Aorta (tissue), 5 donors: ENCODE measurements around the gene PTPRN2. TPM values are rescaled to one million over a fixed set of nuclear protein-coding genes. Genes with fewer than 3 reads are reported as not detected.

ENCODE experiments used
- ATAC-seq: fragments of 200-7000 bp; cut with Tn5 transposase; one replicate; pipeline ENCODE4 v1.9.1; 2022; ENCODE audit warnings: moderate library complexity; ENCODE audit not compliant: low FRiP score
- DNase-seq, 2 donors: peaks; one replicate each; pipeline ENCODE4 v3.0.0-alpha.2; 2020
- H3K27ac ChIP-seq, 2 donors: one replicate each; pipeline ENCODE4 v1.5.1; 2013; ENCODE audit warnings: low read length in 2 of 2, mild to moderate bottlenecking in 2 of 2, moderate library complexity in 2 of 2, control low read depth in 1 of 2, inconsistent platforms in 1 of 2, low read depth in 1 of 2
- H3K27me3 ChIP-seq, 2 donors: one replicate each; pipeline ENCODE4 v1.6.1; 2013; ENCODE audit warnings: control low read depth in 1 of 2, low read length in 1 of 2, mild to moderate bottlenecking in 1 of 2, moderate library complexity in 1 of 2; ENCODE audit not compliant: insufficient read depth in 2 of 2, control insufficient read depth in 1 of 2
- H3K36me3 ChIP-seq, 2 donors: one replicate each; pipeline ENCODE4 v1.6.1; 2013; ENCODE audit warnings: control low read depth in 1 of 2, low read length in 1 of 2, mild to moderate bottlenecking in 1 of 2; ENCODE audit not compliant: insufficient read depth in 2 of 2, control insufficient read depth in 1 of 2
- H3K4me1 ChIP-seq, 2 donors: one replicate each; pipeline ENCODE4 v1.6.1; 2013; ENCODE audit warnings: low read length in 2 of 2, control low read depth in 1 of 2, mild to moderate bottlenecking in 1 of 2, moderate library complexity in 1 of 2; ENCODE audit not compliant: insufficient read depth in 2 of 2, control insufficient read depth in 1 of 2
- H3K4me3 ChIP-seq, 2 donors: one replicate each; pipeline ENCODE4 v1.5.1; 2013; ENCODE audit warnings: low read length in 2 of 2, control low read depth in 1 of 2, mild to moderate bottlenecking in 1 of 2
- H3K9me3 ChIP-seq: one replicate; pipeline ENCODE4 v1.6.1; 2013; ENCODE audit warnings: mild to moderate bottlenecking, low read length; ENCODE audit not compliant: control insufficient read depth
- WGBS, 2 donors: extraction: QIAGEN DNeasy Blood & Tissue Kit; methylation state at CpG; one replicate each; pipeline ENCODE4 v1.1.7; 2013; 5-methylcytosine and 5-hydroxymethylcytosine counted together
- intact Hi-C, 2 donors: fragments of 100-400 bp; cut with DNase I; formaldehyde crosslinking; loops; one replicate each; pipeline versions ENCODE4 v1.14.2 to v1.15.0; 2022
- polyA plus RNA-seq, 2 donors: library from polyadenylated mRNA; stranded (reverse); fragments of 200-250 nt; gene quantifications; one replicate each; pipeline ENCODE4 v1.2.3, GENCODE V29; 2013
- total RNA-seq, 2 donors: library from RNA; stranded (reverse); fragmentation: NEBNext Ultra II Directional; extraction: Animal tissue kit (Norgen Biotek cat#: 25700); gene quantifications; one replicate each; pipeline ENCODE4 v1.2.1, GENCODE V29; 2021
- donor health status: healthy with polysubstance abuse.
- donor health status: Bipolar disorder and iron deficiency.
- donor health status: DM: no; HTN: no; CAD: no.
- donor health status: DM: no; HTN: no; CAD: no.
- donor health status: DM: yes; HTN: yes; CAD: no.

The PTPRN2 gene
- total and polyA plus RNA-seq, 4 donors, result 0.67 to 3.3 (median 1.4) TPM

- Histone ChIP-seq H3K27ac (no peak overlapping the region), H3K9me3 (peaks cover 8% of the 10 kb centered on the region), H3K4me3 (no peak overlapping the region), H3K4me1 (no peaks in the 10 kb centered on the region), H3K36me3 (no peaks in the 10 kb centered on the region), H3K27me3 (no peaks in the 10 kb centered on the region)
- intact Hi-C loops, result no loop called here
- ATAC-seq (no peak), DNase-seq (no peak)
- WGBS, 2 donors, result 51 to 54% methylated on average over 4 of the region's 4 CpGs
Measured at GRCh38 chr7:158291998-158292397, 295.6 kb downstream of the PTPRN2 start.

DNA sequence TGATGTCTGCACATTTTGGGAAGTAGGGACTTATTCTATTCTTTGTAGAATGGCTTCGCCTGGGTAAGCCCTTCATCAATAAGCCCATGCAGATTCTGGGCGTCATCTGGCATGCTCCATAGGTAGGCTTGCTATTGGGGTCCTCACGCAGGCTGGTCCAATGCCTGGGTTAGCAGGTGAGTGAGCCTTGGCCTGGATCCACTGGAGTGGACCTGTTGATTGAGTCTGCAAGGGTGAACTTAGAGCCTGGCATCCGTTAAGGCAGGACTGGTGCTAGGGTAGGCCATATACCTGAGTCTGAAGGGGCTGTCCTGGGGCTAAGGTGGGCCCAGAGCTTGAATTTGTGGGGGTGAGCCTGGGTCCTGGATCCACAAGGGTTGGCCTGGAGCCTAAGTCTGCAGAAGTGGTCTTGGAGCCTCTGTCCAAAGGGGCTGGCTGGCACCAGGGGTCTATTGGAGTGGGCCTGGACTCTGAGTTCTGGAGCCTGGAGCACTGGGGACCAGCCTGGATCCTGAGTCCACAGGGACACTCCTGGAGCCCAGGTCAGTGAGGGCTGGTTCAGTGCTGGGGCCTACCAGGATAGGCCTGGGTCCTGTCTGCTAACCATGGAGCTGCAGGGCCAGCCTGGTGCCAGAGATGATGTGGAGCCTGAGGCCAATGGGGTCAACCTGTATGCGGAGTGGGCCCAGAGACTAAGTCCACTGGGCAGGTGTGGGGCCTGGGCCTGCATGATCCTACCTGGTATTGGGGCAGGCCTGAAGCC lies 297.7 kb downstream of the PTPRN2 start:
- 85 to 86% methylated on average over 5 of the region's 5 CpGs for WGBS, 2 donors
- Histone ChIP-seq H3K9me3 (peaks cover 10% of the 10 kb centered on the region), H3K4me1 (no peaks in the 10 kb centered on the region), H3K27me3 (no peaks in the 10 kb centered on the region), H3K27ac (no peak overlapping the region), H3K4me3 (no peak overlapping the region), H3K36me3 (no peaks in the 10 kb centered on the region)
- intact Hi-C loops, result no loop called here
- ATAC-seq (no peak), DNase-seq (peak in 1 of 2 donors; percentile 48)

DNA sequence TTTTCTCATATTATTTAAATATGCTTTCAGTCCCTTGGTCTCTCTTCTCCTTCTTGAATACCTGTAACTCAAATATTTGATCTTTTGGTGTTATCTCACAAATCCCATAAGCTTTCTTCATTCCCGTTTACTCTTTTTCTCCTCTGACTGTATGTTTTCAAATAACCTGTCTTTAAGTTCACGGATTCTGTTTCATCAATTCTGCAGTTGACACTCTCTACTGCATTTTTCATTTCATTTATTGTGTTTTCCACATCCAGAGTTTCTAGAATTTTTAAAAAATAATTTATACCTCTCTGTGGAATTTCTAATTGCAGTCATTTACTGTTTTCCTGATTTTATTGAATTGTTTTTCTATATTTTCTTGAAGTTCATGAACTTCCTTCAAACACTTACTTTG lies 298.4 kb downstream of the PTPRN2 start:
- no peaks in the 10 kb centered on the region for H3K27me3 ChIP-seq
- WGBS, 2 donors, result 86 to 89% methylated on average over 2 of the region's 2 CpGs
- no peak overlapping the region for H3K4me3 ChIP-seq
- peaks cover 10% of the 10 kb centered on the region for H3K9me3 ChIP-seq
- H3K36me3 ChIP-seq, result no peaks in the 10 kb centered on the region
- no peak overlapping the region for H3K27ac ChIP-seq
- ATAC-seq (no peak), DNase-seq (no peak)
- intact Hi-C loops, result no loop called here
- H3K4me1 ChIP-seq, result no peaks in the 10 kb centered on the region

- Histone ChIP-seq H3K4me3 (no peak overlapping the region), H3K27me3 (no peaks in the 10 kb centered on the region), H3K4me1 (no peaks in the 10 kb centered on the region), H3K36me3 (no peaks in the 10 kb centered on the region), H3K9me3 (peaks cover 12% of the 10 kb centered on the region), H3K27ac (no peak overlapping the region)
- ATAC-seq (no peak), DNase-seq (no peak)
- intact Hi-C loops, result no loop called here
- WGBS, 2 donors, result 75 to 83% methylated on average over 2 of the region's 2 CpGs
Measured at GRCh38 chr7:158286210-158286609, 301.4 kb downstream of the PTPRN2 start.

DNA sequence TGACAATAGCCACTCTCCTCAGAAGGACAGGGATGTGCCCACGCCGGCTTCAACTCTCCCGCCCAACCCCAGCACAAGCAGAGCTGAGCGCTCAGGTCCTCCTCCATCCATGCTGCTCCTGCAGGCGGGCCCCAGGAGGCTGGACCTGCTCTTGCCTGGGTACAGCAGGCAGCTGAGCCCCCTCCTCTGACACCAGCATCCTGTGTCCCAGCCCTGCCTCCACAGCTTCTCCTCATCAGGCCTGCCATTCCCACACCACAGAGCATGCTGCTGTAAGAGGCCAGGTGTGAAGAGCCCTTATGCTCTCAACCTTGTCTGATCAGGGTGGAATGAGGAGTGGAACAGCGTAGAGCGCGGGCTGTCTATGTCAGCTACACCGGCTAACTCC lies 302.2 kb downstream of the PTPRN2 start:
- intact Hi-C loops, result no loop called here
- H3K27me3 ChIP-seq, result no peaks in the 10 kb centered on the region
- DNase-seq (peak in 1 of 2 donors; percentile 62), ATAC-seq (no peak)
- no peaks in the 10 kb centered on the region for H3K36me3 ChIP-seq
- no peaks in the 10 kb centered on the region for H3K4me1 ChIP-seq
- no peak overlapping the region for H3K4me3 ChIP-seq
- 85 to 91% methylated on average over 9 of the region's 9 CpGs for WGBS, 2 donors
- H3K27ac ChIP-seq, result no peak overlapping the region
- H3K9me3 ChIP-seq, result peaks cover 12% of the 10 kb centered on the region

DNA sequence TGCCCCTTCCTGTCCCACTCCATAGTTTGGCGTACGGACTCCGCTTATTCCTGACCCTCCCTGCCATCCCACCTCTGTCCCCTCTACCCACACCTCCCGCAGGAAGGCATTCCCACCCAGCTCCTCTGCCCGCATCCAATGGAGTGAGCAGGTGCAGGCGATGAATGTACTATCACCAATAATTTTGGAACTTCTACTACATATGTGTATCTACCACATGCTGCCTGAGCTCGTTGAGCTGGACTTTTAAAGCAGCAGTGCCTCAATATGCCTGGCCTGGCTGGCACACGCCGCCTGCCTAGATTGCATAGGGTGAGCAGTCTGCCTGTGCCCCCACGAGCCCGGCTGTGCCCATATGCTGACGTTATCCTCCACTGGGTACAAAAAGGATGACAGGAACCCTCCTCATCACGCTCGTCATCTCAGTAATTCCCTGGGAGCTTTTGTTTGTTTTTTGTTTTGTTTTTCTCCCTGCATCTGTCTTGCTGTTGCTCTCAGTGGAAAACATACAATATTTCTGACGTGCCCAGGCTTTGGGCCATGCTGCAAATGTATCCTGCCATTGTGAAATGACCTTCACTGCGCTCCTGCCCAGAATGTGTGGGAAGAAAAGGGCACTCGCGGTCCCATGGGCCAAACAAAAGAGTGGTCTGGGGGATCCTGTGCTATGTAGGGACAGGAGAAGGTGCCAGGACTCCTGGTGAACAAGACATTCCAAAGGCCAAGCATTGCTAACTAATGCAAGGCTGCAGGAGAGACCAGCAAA lies 302.8 kb downstream of the PTPRN2 start:
- intact Hi-C loops, result no loop called here
- Histone ChIP-seq H3K4me3 (no peak overlapping the region), H3K9me3 (peaks cover 7% of the 10 kb centered on the region), H3K36me3 (no peaks in the 10 kb centered on the region), H3K27ac (no peak overlapping the region), H3K4me1 (no peaks in the 10 kb centered on the region), H3K27me3 (no peaks in the 10 kb centered on the region)
- DNase-seq (no peak), ATAC-seq (no peak)
- WGBS, 2 donors, result 85 to 88% methylated on average over 18 of the region's 18 CpGs

- Histone ChIP-seq H3K4me3 (no peak overlapping the region), H3K27me3 (no peaks in the 10 kb centered on the region), H3K4me1 (no peaks in the 10 kb centered on the region), H3K27ac (no peak overlapping the region), H3K36me3 (no peaks in the 10 kb centered on the region), H3K9me3 (peaks cover 4% of the 10 kb centered on the region)
- intact Hi-C loops, result no loop called here
- WGBS, 2 donors, result 76 to 78% methylated on average over 6 of the region's 6 CpGs
- DNase-seq, result no peak
- no peak for ATAC-seq
Measured at GRCh38 chr7:158284121-158284520, 303.5 kb downstream of the PTPRN2 start.

GRCh38 chr7:158283016-158283974 lies 304.3 kb downstream of the PTPRN2 start:
- DNase-seq, result no peak
- Histone ChIP-seq H3K36me3 (no peaks in the 10 kb centered on the region), H3K4me1 (no peaks in the 10 kb centered on the region), H3K27ac (no peak overlapping the region), H3K4me3 (no peak overlapping the region), H3K27me3 (no peaks in the 10 kb centered on the region), H3K9me3 (peaks cover 4% of the 10 kb centered on the region)
- intact Hi-C loops, result no loop called here
- 79 to 81% methylated on average over 32 of the region's 32 CpGs for whole genome bisulfite sequencing, 2 donors
- no peak for ATAC-seq
